ENCODE data around the gene UBAC1. TPM values are rescaled to one million over a fixed set of nuclear protein-coding genes. Genes with fewer than 3 reads are reported as not detected.
"Not testable (repeated sequence)": the region's sequence is repeated elsewhere in the genome, so short reads cannot be mapped to it uniquely, and the experiment has no call there.

Gene UBAC1
- total RNA-seq, 1 donor from 2014 or later: 34.5 TPM

DNA sequence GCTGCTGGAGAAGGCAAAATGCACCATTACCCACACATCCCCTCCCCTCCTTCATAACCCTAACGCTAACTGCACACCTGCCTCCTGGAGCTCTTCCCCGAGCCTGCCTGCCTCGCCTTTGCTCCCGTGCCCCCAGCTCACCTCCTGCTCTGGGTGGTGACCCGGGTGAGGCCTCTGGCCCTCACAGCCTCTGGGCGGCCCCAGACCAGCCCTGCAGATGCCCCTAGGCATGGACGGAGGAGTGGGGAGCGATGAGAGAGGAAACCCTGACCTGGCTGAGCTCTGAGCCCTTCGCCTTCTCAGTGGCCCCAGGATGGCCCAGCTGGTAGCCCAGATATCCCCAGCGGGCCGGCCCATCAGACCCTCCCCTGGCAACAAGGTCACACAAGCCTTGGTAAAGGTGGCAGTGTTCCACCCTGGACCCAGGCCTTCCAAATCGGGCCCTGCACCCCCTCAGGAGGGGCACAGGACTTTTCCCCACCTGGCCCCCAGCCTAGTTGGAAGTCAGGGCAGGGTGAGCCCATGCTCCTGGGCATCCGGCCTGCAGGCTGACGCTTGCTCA is 39.3 kb downstream of the UBAC1 start:
- no peaks in the 10 kb centered on the region for H3K27me3 Mint-ChIP-seq
- TF ChIP-seq, protein P1, sequence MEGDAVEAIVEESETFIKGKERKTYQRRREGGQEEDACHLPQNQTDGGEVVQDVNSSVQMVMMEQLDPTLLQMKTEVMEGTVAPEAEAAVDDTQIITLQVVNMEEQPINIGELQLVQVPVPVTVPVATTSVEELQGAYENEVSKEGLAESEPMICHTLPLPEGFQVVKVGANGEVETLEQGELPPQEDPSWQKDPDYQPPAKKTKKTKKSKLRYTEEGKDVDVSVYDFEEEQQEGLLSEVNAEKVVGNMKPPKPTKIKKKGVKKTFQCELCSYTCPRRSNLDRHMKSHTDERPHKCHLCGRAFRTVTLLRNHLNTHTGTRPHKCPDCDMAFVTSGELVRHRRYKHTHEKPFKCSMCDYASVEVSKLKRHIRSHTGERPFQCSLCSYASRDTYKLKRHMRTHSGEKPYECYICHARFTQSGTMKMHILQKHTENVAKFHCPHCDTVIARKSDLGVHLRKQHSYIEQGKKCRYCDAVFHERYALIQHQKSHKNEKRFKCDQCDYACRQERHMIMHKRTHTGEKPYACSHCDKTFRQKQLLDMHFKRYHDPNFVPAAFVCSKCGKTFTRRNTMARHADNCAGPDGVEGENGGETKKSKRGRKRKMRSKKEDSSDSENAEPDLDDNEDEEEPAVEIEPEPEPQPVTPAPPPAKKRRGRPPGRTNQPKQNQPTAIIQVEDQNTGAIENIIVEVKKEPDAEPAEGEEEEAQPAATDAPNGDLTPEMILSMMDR (conservative IDR thresholded peaks at IDR 0.05): no peak
- H3K4me1 Mint-ChIP-seq (ENCODE audit: unreplicated experiment): no peaks in the 10 kb centered on the region
- no peak overlapping the region for H3K27ac Mint-ChIP-seq
- H3K9me3 Mint-ChIP-seq: peaks cover 5% of the 10 kb centered on the region
- H3K36me3 Mint-ChIP-seq: peaks cover 14% of the 10 kb centered on the region
- DNase-seq (ENCODE audit: extremely low spot score, unreplicated experiment): no peak
- H3K4me3 Mint-ChIP-seq: no peak overlapping the region

DNA sequence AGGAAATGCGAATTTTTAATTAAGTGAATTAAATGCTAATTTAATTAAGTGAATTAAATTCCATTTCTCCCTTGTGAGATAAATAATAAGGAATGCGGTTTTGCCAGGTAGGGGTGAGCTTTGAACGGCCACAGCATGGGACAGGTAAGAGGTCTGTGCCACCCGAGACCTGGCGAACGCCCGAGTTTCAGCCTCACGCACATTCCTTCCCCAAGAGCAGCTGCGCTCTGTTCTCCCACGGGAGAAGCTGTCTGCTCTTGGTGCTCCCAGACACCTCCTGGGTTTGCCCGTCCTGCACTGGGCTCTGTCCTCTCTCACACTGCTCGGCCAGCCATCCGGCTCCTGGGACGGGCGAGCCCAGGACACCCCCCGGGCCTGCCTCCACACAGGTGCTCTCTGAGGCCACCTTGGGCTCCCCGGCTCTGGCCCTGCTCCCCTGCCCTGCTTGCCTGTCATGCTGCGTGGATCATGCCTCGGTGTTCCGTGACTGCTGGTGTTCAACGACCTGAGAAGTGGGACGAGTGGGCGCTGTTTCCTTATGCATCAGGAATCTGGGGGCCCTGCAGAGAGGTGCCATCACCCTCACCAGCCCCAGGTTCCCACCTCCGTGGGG is 40.1 kb downstream of the UBAC1 start:
- TF ChIP-seq, protein P1 (conservative IDR thresholded peaks at IDR 0.05): no peak
- Mint-ChIP-seq H3K27ac (no peak overlapping the region), H3K4me3 (no peak overlapping the region), H3K27me3 (no peaks in the 10 kb centered on the region), H3K36me3 (peaks cover 22% of the 10 kb centered on the region), H3K4me1 (ENCODE audit: unreplicated experiment) (no peaks in the 10 kb centered on the region), H3K9me3 (peaks cover 5% of the 10 kb centered on the region)
- no peak for DNase-seq (ENCODE audit: extremely low spot score, unreplicated experiment)

DNA sequence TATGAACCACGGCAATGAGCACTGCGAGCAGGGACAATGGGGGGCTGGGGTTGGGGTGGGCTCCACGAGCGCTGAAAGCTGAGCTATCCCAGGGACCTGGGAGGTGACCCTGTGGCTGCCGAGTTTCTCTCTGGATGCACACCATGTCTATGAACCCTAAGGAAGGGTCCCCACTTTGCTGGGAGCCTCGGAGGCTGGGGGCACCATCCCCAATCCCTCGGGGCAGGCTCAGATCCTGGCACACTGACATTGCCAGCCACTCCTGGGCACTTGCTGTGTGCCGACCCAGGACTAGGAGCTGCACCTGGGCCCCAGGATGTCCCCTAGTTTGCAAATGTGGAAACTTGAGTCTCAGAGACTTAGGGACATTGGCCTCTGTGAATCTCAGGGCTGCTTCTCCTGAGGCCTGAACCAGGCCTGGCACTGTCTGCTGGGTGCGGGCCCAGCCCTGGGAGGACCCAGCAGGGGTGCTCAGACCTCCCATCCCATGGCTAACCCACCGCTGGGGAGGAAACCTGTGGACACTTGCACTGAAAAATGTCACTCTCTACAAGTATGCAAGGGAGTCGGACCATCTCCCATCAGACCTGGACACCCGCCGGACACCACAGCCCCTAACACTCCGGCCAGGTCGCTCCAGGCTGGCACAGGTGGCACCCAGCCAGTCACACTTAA is 40.8 kb downstream of the UBAC1 start:
- Mint-ChIP-seq H3K36me3 (peaks cover 28% of the 10 kb centered on the region), H3K4me1 (ENCODE audit: unreplicated experiment) (no peaks in the 10 kb centered on the region), H3K4me3 (no peak overlapping the region), H3K27ac (no peak overlapping the region), H3K27me3 (no peaks in the 10 kb centered on the region), H3K9me3 (peaks cover 5% of the 10 kb centered on the region)
- TF ChIP-seq, protein P1 (conservative IDR thresholded peaks at IDR 0.05): no peak
- DNase-seq (ENCODE audit: extremely low spot score, unreplicated experiment): no peak

DNA sequence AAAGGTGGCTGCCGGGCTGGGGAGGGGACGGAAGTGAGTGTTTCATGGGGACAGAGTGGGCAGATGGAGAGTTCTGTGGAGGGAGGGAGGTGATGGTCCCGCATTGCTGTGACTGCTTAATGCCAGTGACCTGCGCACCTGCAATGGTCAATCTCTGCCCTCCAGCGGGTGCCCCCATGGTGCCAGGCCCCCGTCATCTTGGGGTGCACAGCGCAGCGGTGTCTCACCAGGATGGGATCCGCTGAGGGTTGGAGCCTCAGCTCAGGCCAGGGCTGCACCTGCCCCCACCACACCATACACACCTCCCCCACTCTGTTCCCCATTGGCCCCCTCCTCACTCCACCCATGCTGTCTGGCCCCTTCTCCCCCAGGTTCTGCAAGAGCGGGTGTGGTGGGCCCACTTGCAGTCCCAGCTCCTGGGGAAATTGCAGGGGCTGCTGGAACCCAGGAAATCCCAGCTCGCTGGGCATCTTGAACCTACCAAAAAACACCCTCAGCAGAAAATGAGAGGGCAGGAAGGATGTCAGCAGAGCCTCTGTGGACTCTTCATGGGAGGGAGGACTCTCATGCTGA is 41.8 kb downstream of the UBAC1 start:
- no peak overlapping the region for H3K4me3 Mint-ChIP-seq
- no peak overlapping the region for H3K27ac Mint-ChIP-seq
- TF ChIP-seq, protein P1 (conservative IDR thresholded peaks at IDR 0.05): no peak
- peaks cover 38% of the 10 kb centered on the region for H3K36me3 Mint-ChIP-seq
- no peak for DNase-seq (ENCODE audit: extremely low spot score, unreplicated experiment)
- H3K9me3 Mint-ChIP-seq: peaks cover 5% of the 10 kb centered on the region
- no peaks in the 10 kb centered on the region for H3K4me1 Mint-ChIP-seq (ENCODE audit: unreplicated experiment)
- H3K27me3 Mint-ChIP-seq: no peaks in the 10 kb centered on the region

DNA sequence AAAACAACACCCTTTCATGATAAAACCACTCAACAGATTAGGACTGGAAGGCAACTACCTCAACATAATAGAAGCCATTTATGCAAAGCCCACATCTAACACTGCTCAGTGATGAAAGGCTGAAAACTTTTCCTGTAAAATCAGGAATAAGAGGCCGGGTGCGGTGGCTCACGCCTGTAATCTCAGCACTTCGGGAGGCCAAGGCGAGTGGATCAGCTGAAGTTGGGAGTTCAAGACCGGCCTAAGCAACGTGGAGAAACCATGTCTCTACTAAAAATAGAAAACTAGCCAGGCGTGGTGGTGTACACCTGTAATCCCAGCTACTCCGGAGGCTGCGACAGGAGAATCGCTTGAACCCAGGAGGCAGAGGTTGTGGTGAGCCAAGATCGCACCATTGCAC is 44.9 kb downstream of the UBAC1 start:
- H3K9me3 Mint-ChIP-seq: peaks cover 14% of the 10 kb centered on the region
- H3K27me3 Mint-ChIP-seq; H3K4me1 Mint-ChIP-seq (ENCODE audit: unreplicated experiment); H3K4me3 Mint-ChIP-seq; DNase-seq (ENCODE audit: extremely low spot score, unreplicated experiment); H3K27ac Mint-ChIP-seq: not testable (repeated sequence)
- peaks cover 57% of the 10 kb centered on the region for H3K36me3 Mint-ChIP-seq

DNA sequence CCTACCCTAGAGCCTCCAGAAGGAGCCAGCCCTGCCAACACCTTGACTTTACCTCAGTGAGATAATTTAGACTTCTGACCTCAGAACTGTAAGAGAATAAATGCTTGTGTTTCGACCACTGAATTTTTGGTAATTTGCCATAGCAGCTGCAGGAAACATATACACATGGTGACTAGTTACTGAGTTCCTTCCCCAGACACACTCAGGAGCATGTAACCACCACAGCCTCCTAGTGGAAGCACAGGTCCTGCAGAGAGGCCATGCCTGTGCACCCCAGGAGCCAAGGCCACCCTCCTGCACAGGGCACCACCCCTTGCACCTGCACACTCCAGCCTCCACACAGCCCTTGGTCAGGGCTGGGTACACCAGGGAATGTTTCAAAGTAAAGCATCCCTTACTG is 46.3 kb downstream of the UBAC1 start:
- Mint-ChIP-seq H3K4me1 (ENCODE audit: unreplicated experiment) (peaks cover 3% of the 10 kb centered on the region), H3K9me3 (peaks cover 14% of the 10 kb centered on the region), H3K27ac (no peak overlapping the region), H3K27me3 (no peaks in the 10 kb centered on the region), H3K36me3 (peaks cover 70% of the 10 kb centered on the region), H3K4me3 (no peak overlapping the region)
- TF ChIP-seq, protein P1 (conservative IDR thresholded peaks at IDR 0.05): no peak
- DNase-seq (ENCODE audit: extremely low spot score, unreplicated experiment): no peak

DNA sequence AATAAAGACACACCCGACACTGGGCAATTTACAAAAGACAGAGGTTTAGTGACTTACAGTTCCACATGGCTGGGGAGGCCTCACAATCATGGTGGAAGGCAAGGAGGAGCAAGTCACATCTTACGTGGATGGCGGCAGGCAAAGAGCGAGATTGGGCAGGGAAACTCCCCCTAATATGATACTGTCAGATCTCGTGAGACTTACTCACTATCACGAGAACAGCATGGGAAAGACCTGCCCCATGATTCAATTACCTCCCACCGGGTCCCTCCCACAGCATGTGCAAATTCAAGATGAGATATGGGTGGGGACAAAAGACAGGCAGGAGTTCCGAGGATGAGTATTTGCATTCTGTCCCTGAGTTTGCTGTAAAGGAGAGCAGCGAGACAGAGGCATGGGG is 49.9 kb downstream of the UBAC1 start:
- H3K9me3 Mint-ChIP-seq: not testable (repeated sequence)
- peaks cover 12% of the 10 kb centered on the region for H3K4me1 Mint-ChIP-seq (ENCODE audit: unreplicated experiment)

More for the DNA sequence above, 49.9 kb downstream of the UBAC1 start:
- H3K27me3 Mint-ChIP-seq; DNase-seq (ENCODE audit: extremely low spot score, unreplicated experiment); H3K27ac Mint-ChIP-seq; H3K4me3 Mint-ChIP-seq: not testable (repeated sequence)
- peaks cover 59% of the 10 kb centered on the region for H3K36me3 Mint-ChIP-seq
